ENCODE results near the gene TRAF3IP3.
"Not testable (repeated sequence)": the region's sequence is repeated elsewhere in the genome, so short reads cannot be mapped to it uniquely, and the experiment has no call there.

TRAF3IP3 gene

DNA sequence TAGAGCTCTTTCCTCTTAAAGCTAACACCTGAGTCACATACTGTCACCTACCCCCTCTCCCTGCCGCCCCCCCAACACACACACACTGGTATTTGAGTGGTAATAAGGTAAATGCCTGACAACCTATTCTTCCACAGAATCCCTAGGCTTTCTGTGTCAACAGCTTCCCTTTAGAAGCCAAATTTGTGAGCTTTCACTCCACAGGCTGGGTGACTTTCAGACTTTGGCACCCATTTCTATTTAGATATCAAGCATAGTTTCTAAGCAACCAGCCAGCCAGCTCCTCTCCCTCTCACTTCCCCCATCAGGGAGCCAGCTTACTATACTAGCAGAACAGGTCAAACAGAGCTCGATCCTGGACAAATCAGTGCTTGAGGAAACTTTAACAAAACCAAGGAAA is 31.7 kb downstream of the TRAF3IP3 start:
- no peaks in the 10 kb centered on the region for H3K4me1 ChIP-seq (ENCODE audit: insufficient read depth, low read length)
- H3K27me3 ChIP-seq (ENCODE audit: insufficient read depth, low read length), result peaks cover 28% of the 10 kb centered on the region; the same call in 1 of the 2 replicates
- no peak overlapping the region for H3K4me3 ChIP-seq (ENCODE audit: low read length)

GRCh38 chr1:209789245-209789644 is 33.4 kb downstream of the TRAF3IP3 start:
- H3K9me3 ChIP-seq (ENCODE audit: insufficient read depth, low read depth, low read length), result no peaks in the 10 kb centered on the region; the same call in 1 of the 2 replicates
- H3K9ac ChIP-seq (ENCODE audit: low read depth, low read length), result no peak overlapping the region
- no peak overlapping the region for H3K27ac ChIP-seq (ENCODE audit: low read length)
- peaks cover 28% of the 10 kb centered on the region; the same call in 1 of the 2 replicates for H3K27me3 ChIP-seq (ENCODE audit: insufficient read depth, low read length)
- H3K36me3 ChIP-seq (ENCODE audit: insufficient read depth, low read depth, low read length), result peaks cover 11% of the 10 kb centered on the region; the same call in 1 of the 2 replicates
- no peak overlapping the region for H3K4me3 ChIP-seq (ENCODE audit: low read length)
- no peaks in the 10 kb centered on the region for H3K4me1 ChIP-seq (ENCODE audit: insufficient read depth, low read length)

More for the DNA sequence above, 31.7 kb downstream of the TRAF3IP3 start:
- Histone ChIP-seq H3K9ac (ENCODE audit: low read depth, low read length) (no peak overlapping the region), H3K27ac (ENCODE audit: low read length) (no peak overlapping the region), H3K36me3 (ENCODE audit: insufficient read depth, low read depth, low read length) (peaks cover 14% of the 10 kb centered on the region; the same call in 1 of the 2 replicates), H3K9me3 (ENCODE audit: insufficient read depth, low read depth, low read length) (no peaks in the 10 kb centered on the region; the same call in 1 of the 2 replicates)

- Histone ChIP-seq H3K27ac (ENCODE audit: low read length) (no peak overlapping the region), H3K4me1 (ENCODE audit: insufficient read depth, low read length) (no peaks in the 10 kb centered on the region), H3K9me3 (ENCODE audit: insufficient read depth, low read depth, low read length) (no peaks in the 10 kb centered on the region), H3K9ac (ENCODE audit: low read depth, low read length) (no peak overlapping the region), H3K27me3 (ENCODE audit: insufficient read depth, low read length) (peaks cover 25% of the 10 kb centered on the region; the same call in 1 of the 2 replicates), H3K36me3 (ENCODE audit: insufficient read depth, low read depth, low read length) (peaks cover 16% of the 10 kb centered on the region; the same call in 1 of the 2 replicates), H3K4me3 (ENCODE audit: low read length) (no peak overlapping the region)
These were observed 34.7 kb downstream of the TRAF3IP3 start for GRCh38 chr1:209790286-209791193.

DNA sequence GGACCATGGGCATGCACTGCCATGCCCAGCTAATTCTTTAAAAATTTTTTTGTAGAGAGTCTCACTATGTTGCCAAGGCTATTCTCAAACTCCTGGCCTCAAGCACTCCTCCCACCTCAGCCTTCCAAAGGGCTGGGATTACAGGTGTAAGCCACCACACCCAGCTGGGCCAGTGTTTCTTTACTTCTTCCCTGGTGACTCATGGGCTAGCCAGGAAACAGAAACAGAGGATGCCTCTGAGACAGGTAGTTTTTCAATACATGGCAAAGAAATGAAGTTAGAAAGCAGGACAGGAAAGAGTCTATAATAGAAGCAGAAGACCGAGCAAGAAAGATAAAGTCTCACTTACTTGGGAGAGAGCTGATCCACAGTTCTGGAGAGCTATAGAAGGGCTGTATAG is 36.1 kb downstream of the TRAF3IP3 start:
- no peak overlapping the region for H3K4me3 ChIP-seq (ENCODE audit: low read length)
- no peak overlapping the region for H3K9ac ChIP-seq (ENCODE audit: low read depth, low read length)
- no peak overlapping the region for H3K27ac ChIP-seq (ENCODE audit: low read length)
- H3K4me1 ChIP-seq (ENCODE audit: insufficient read depth, low read length), result no peaks in the 10 kb centered on the region
- H3K36me3 ChIP-seq (ENCODE audit: insufficient read depth, low read depth, low read length), result peaks cover 16% of the 10 kb centered on the region; the same call in 1 of the 2 replicates
- H3K27me3 ChIP-seq (ENCODE audit: insufficient read depth, low read length), result peaks cover 11% of the 10 kb centered on the region; the same call in 1 of the 2 replicates
- H3K9me3 ChIP-seq (ENCODE audit: insufficient read depth, low read depth, low read length), result no peaks in the 10 kb centered on the region

GRCh38 chr1:209793711-209794110 is 37.9 kb downstream of the TRAF3IP3 start:
- H3K27ac ChIP-seq (ENCODE audit: low read length); H3K4me1 ChIP-seq (ENCODE audit: insufficient read depth, low read length); H3K27me3 ChIP-seq (ENCODE audit: insufficient read depth, low read length); H3K4me3 ChIP-seq (ENCODE audit: low read length); H3K9ac ChIP-seq (ENCODE audit: low read depth, low read length); H3K9me3 ChIP-seq (ENCODE audit: insufficient read depth, low read depth, low read length): not testable (repeated sequence)
- peaks cover 16% of the 10 kb centered on the region; the same call in 1 of the 2 replicates for H3K36me3 ChIP-seq (ENCODE audit: insufficient read depth, low read depth, low read length)

GRCh38 chr1:209797978-209798639 is 42.3 kb downstream of the TRAF3IP3 start:
- Histone ChIP-seq H3K36me3 (ENCODE audit: insufficient read depth, low read depth, low read length) (peaks cover 7% of the 10 kb centered on the region; the same call in 1 of the 2 replicates), H3K27me3 (ENCODE audit: insufficient read depth, low read length) (peaks cover 14% of the 10 kb centered on the region; the same call in 1 of the 2 replicates), H3K9me3 (ENCODE audit: insufficient read depth, low read depth, low read length) (no peaks in the 10 kb centered on the region), H3K27ac (ENCODE audit: low read length) (no peak overlapping the region), H3K9ac (ENCODE audit: low read depth, low read length) (no peak overlapping the region), H3K4me3 (ENCODE audit: low read length) (no peak overlapping the region), H3K4me1 (ENCODE audit: insufficient read depth, low read length) (no peaks in the 10 kb centered on the region; the same call in 1 of the 2 replicates)

- no peak overlapping the region for H3K27ac ChIP-seq (ENCODE audit: low read length)
- H3K9ac ChIP-seq (ENCODE audit: low read depth, low read length), result no peak overlapping the region
- no peak overlapping the region for H3K4me3 ChIP-seq (ENCODE audit: low read length)
These were observed 45.4 kb downstream of the TRAF3IP3 start for GRCh38 chr1:209800984-209801834.

GRCh38 chr1:209802117-209802779 is 46.4 kb downstream of the TRAF3IP3 start:
- H3K4me3 ChIP-seq (ENCODE audit: low read length), result no peak overlapping the region
- H3K9me3 ChIP-seq (ENCODE audit: insufficient read depth, low read depth, low read length), result no peaks in the 10 kb centered on the region
- H3K36me3 ChIP-seq (ENCODE audit: insufficient read depth, low read depth, low read length), result no peaks in the 10 kb centered on the region
- peaks cover 39% of the 10 kb centered on the region for H3K27me3 ChIP-seq (ENCODE audit: insufficient read depth, low read length)
- no peak overlapping the region for H3K27ac ChIP-seq (ENCODE audit: low read length)
- H3K9ac ChIP-seq (ENCODE audit: low read depth, low read length), result no peak overlapping the region
- H3K4me1 ChIP-seq (ENCODE audit: insufficient read depth, low read length), result peaks cover 3% of the 10 kb centered on the region

More at GRCh38 chr1:209800984-209801834, 45.4 kb downstream of the TRAF3IP3 start:
- no peaks in the 10 kb centered on the region for H3K36me3 ChIP-seq (ENCODE audit: insufficient read depth, low read depth, low read length)
- H3K4me1 ChIP-seq (ENCODE audit: insufficient read depth, low read length), result peaks cover under 1% of the 10 kb centered on the region
- H3K9me3 ChIP-seq (ENCODE audit: insufficient read depth, low read depth, low read length), result no peaks in the 10 kb centered on the region
- peaks cover 39% of the 10 kb centered on the region for H3K27me3 ChIP-seq (ENCODE audit: insufficient read depth, low read length)

DNA sequence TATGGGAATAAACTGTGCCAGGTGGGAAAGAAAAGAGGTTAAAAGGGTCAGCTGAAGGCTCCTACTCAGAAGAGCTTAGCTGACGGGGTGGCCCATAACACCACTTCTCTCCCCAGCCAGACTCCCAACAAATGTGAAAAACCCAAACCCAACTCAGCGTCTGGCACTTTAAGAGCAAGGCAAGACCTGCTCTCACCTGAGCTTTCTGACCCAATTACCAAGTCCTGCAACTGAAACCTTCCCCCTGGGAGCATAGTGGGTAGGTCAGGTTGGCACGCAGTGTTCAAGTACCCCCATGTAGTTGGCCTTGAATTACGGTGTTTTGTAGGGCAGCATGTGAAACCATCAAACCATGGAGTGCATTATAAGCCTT is 46.9 kb downstream of the TRAF3IP3 start:
- Histone ChIP-seq H3K4me1 (ENCODE audit: insufficient read depth, low read length) (peaks cover 3% of the 10 kb centered on the region), H3K9ac (ENCODE audit: low read depth, low read length) (no peak overlapping the region), H3K27me3 (ENCODE audit: insufficient read depth, low read length) (peaks cover 39% of the 10 kb centered on the region), H3K9me3 (ENCODE audit: insufficient read depth, low read depth, low read length) (no peaks in the 10 kb centered on the region), H3K27ac (ENCODE audit: low read length) (no peak overlapping the region), H3K4me3 (ENCODE audit: low read length) (no peak overlapping the region), H3K36me3 (ENCODE audit: insufficient read depth, low read depth, low read length) (no peaks in the 10 kb centered on the region)

DNA sequence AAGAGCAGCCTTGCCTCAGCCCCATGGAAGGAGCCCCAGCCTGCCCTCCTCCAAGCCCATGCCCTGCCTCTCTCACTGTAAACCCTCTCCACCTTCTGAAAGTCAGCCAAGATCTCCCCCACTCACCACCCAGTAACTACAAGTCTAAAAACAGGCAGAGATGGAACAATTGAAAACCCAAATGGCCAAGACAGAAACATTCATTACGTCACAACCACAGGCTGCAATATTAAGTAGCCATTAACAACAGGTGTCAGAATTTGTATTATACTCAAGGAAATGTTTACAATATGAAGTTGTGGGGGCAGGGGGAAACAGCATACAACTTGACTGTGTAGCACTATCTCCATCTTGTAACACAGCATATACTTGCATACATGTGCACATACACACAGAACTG is 47.7 kb downstream of the TRAF3IP3 start:
- H3K4me3 ChIP-seq (ENCODE audit: low read length), result no peak overlapping the region
- H3K36me3 ChIP-seq (ENCODE audit: insufficient read depth, low read depth, low read length), result no peaks in the 10 kb centered on the region
- no peaks in the 10 kb centered on the region for H3K9me3 ChIP-seq (ENCODE audit: insufficient read depth, low read depth, low read length)
- no peak overlapping the region for H3K9ac ChIP-seq (ENCODE audit: low read depth, low read length)
- no peak overlapping the region for H3K27ac ChIP-seq (ENCODE audit: low read length)
- H3K4me1 ChIP-seq (ENCODE audit: insufficient read depth, low read length), result peaks cover 3% of the 10 kb centered on the region
- H3K27me3 ChIP-seq (ENCODE audit: insufficient read depth, low read length), result peaks cover 39% of the 10 kb centered on the region

Data from iPS-20b (cell line).